Measurements from ENCODE around the gene SPINT1.

- TF ChIP-seq YY1 (IDR thresholded peaks at IDR 0.05; ENCODE audit: low read depth) (no peak; the same call in 1 of the 2 replicates), RAD21 (IDR thresholded peaks at IDR 0.05; ENCODE audit: low read depth) (peak; percentile 28; the same call in 1 of the 2 replicates), TAF1 (IDR thresholded peaks at IDR 0.05; ENCODE audit: low read depth) (peak; percentile 69; the same call in 1 of the 2 replicates), EP300 (IDR thresholded peaks at IDR 0.05; ENCODE audit: borderline replicate concordance) (no peak), CEBPB (IDR thresholded peaks at IDR 0.05) (no peak), FOXM1 (IDR thresholded peaks at IDR 0.05; ENCODE audit: borderline replicate concordance, low read depth) (no peak), EGR1 (IDR thresholded peaks at IDR 0.05) (no peak), REST (IDR thresholded peaks at IDR 0.05; ENCODE audit: low read depth) (no peak), MAX (IDR thresholded peaks at IDR 0.05) (peak; percentile 79), NFIC (IDR thresholded peaks at IDR 0.05) (no peak)
These were observed 30.1 kb downstream of the SPINT1 start, which contains the start of gene RHOV for GRCh38 chr15:40873694-40874561.

Data from Ishikawa (cell line).